DMS53 treated with DMSO at 0.1 percent for 48 hours (cell line): ENCODE measurements around the gene BTBD9.

Experiments used
- DNase-seq: peaks from one replicate; lab custom pipeline; 2025; ENCODE audit not compliant: unreplicated experiment; lab: John Stamatoyannopoulos, UW

Gene BTBD9

GRCh38 chr6:38169221-38169976 lies 470.3 kb downstream of the BTBD9 start:
- DNase-seq = no peak

- DNase-seq = no peak
Measured at GRCh38 chr6:38168699-38169098, 471.0 kb downstream of the BTBD9 start.

- DNase-seq = no peak
Measured at GRCh38 chr6:38168126-38168525, 471.6 kb downstream of the BTBD9 start.

GRCh38 chr6:38167598-38167997 lies 472.1 kb downstream of the BTBD9 start:
- no peak for DNase-seq

GRCh38 chr6:38166411-38167240 lies 473.1 kb downstream of the BTBD9 start:
- no peak for DNase-seq

- DNase-seq = no peak
Measured at GRCh38 chr6:38164671-38165108, 475.0 kb downstream of the BTBD9 start.

- DNase-seq = no peak
Measured at GRCh38 chr6:38164131-38164481, 475.6 kb downstream of the BTBD9 start.

- no peak for DNase-seq
Measured at GRCh38 chr6:38163186-38164130, 476.3 kb downstream of the BTBD9 start.

GRCh38 chr6:38162493-38163185 lies 477.1 kb downstream of the BTBD9 start:
- DNase-seq = no peak

- no peak for DNase-seq
Measured at GRCh38 chr6:38161754-38162492, 477.8 kb downstream of the BTBD9 start.

- no peak for DNase-seq
Measured at GRCh38 chr6:38161331-38161730, 478.4 kb downstream of the BTBD9 start.

GRCh38 chr6:38160831-38161230 lies 478.9 kb downstream of the BTBD9 start:
- no peak for DNase-seq

GRCh38 chr6:38159596-38159995 lies 480.1 kb downstream of the BTBD9 start:
- no peak for DNase-seq

GRCh38 chr6:38158762-38159350 lies 480.9 kb downstream of the BTBD9 start:
- DNase-seq = no peak

GRCh38 chr6:38157905-38158304 lies 481.8 kb downstream of the BTBD9 start:
- no peak for DNase-seq

GRCh38 chr6:38156818-38157565 lies 482.7 kb downstream of the BTBD9 start:
- DNase-seq = no peak

- DNase-seq = no peak
Measured at GRCh38 chr6:38155621-38156204, 484.0 kb downstream of the BTBD9 start.

- DNase-seq = no peak
Measured at GRCh38 chr6:38155144-38155543, 484.6 kb downstream of the BTBD9 start.
